GM21723 (cell line): ENCODE data around the gene ZNF474.
"Not testable (repeated sequence)": the region's sequence is repeated elsewhere in the genome, so short reads cannot be mapped to it uniquely, and the experiment has no call there.

Source experiments
- ATAC-seq: cut with Tn5 transposase; IDR thresholded peaks from one replicate; pipeline ENCODE4 v1.9.1; 2021; ENCODE audit warnings: mild to moderate bottlenecking, moderate library complexity; ENCODE audit not compliant: unreplicated experiment

The ZNF474 gene

DNA sequence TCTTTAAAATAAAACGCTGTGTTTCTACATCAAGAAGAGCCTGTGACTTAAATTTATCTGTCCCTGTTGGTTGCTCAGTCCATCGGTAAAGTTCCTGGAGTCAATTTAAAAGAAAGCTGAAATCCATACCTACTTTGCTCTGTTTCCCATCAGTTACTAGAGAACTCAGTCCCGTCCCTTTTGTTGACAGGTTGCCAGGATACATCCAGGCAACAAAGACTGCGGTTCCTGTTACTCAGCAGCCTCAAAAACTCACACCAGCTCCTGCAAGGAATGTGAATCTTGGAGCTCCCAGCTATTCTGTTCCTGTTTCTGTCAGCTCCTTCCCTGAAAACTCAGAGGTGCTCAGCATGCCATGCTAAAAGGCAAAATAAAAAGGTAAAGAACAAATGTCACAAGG is at the start of gene ZNF474:
TSS of gene ZNF474 (plus strand) at position 241 of the 400 bp plus-strand sequence. CDS start 22,445 bp downstream, outside the sequence.
- ATAC-seq: no peak

DNA sequence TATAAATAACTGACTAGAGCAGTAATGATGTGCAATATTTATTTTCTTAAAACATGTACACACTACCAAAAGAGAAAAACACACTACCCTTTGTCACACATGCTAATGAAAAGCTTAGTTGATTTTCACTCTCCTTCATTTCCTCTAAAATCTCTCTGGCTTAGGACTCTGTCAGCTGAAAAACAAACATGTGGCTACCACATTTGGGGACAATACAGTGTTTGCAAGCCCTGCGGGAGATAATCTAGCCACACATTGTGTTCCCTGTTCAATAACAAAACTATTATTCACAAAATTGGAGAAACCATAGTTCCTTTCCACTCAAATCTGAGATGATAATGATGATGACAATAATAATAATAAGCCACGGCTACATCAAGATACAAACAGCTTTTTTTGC is 47.8 kb upstream of the ZNF474 start:
- no peak for ATAC-seq

DNA sequence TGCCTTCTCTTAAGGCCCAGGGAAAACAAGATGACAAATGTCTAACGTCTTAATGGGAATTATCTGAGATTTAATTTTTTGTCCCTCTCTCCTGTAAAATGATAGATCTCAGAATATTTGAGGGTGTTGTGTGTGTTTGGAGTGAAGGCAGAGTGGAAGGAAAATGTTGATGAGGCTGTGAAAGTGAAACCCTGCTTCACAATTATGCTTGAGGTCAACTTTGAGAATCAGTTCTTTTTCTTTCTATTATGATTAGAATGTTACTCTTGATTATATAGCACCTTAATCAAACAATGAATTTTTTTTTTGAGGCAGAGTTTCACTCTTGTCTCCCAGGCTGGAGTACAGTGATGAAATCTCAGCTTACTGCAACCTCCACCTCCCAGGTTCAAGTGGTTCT is 45.8 kb upstream of the ZNF474 start:
- ATAC-seq: no peak

DNA sequence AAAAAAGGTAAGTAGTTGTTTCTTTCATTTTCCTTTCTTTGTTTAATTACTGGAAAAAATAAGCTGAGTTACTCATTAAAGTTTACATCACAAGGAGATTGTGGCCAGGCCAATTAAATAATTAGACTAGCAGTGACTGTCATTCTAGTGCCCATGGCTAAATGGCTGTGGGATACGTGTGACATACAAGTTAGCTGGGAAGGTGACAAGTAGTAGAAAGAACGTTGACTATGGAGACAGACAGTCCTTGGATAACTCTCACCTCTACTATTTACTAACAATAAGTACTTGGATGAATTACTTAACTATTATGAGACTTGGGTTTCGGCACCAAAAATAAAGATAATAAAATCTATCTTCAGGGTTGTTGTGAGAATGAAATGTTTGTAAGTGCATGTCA is 44.3 kb upstream of the ZNF474 start:
- no peak for ATAC-seq

DNA sequence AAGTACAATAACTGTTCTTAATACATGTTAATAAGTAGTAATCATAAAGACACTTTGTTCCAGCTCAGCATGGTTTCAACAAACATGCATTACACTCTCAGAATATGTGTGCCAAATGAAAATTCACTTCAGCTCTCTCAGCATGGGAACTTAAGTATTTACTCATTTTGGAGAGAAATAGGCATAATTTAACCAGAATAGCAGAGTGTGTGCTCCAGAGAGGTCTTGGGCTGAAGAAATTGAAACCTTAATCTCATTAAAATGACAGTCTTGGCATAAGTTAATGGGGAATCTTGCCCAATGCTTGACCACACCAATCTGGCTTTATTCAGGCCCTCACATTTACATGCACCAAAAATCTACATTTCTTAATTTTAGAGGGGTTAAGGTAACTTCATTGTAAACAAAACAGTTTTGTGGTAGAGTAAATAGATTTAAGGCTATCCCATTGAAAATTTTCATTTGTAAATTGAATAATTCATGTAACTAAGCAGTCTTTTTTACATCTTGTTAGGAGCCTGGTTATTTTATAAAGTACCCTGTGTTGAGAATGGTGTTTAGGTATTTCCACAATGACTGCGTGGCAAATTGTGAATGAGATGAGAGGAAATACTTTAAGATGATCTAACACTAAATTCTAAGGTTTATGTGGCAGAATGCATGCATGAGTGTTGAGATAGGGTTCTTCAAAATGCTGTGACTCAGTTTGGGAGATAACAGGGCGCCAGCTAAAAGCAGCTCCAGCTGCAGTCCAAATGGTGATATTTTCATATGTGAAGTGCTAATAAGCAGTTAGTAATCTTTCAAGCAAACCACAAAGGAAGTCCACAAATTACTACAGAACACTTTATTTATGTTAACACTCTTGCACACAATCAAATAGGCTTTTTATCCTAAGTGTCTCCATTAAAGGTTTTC is 40.0 kb upstream of the ZNF474 start:
- no peak for ATAC-seq

DNA sequence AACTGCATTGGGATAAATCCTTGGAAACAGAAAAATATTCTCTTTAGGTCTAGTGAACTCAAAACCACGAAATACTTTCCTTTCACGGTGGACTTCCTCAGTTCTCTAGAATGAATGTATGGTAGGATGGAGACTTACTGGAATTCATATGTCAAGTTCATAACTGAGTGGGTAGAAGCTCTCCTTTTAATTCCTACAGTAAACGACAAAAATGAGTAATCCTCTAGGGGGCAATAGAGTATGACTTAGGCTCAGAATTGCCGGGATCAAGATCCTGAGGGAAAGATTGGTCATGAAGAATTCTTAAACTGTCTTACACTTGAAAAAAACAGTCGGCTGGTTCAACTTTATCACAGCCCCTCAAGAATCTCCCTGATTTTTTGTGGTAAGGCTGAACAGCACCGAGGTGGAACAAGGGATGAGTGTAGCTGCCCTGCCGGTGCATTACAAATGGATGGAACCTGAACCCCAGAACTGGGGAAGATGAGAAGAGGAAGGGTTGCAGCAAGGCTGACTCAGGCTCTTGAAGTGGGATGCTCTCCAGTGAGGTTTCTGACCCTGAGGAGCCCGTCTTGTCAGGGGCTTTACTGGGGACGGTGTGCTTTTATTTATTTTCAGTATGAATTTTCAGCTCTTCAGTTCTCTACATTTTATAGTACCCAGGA is 37.3 kb upstream of the ZNF474 start:
- no peak for ATAC-seq

DNA sequence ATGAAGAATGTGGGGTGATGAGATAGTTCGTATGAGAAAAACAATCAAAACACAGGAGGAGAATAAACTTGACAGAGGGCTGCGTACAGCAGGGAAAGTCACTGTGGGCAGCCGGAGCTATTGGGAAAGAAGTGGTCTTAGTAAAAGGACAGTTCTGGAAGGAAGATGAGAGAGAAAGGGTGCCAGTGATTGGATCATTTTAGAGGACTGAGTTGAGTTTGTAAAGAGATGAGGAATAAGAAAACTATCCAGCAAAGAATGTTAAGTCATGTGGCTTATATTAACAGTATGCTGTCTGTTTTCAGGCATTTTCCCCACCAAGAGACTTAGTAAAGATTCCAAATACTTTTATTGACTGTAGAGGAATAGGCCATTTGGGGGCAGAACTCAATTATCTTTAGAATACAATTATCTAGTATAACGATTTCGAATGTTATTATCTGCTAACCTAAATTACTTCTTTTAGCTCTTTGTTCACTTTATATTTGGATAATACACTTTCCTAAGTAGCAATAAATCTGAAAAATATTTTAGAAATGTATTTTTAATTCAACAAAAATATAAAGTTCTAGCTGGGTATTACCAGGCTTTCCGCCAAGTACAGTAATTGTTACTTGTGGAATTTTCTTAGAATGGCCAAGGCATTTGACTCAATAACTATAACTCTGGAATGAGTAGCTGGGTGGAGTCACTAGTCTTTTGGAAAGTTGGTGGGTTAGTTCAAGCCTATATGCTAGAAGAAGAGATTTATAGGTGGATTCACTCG is 35.7 kb upstream of the ZNF474 start:
- ATAC-seq: no peak

DNA sequence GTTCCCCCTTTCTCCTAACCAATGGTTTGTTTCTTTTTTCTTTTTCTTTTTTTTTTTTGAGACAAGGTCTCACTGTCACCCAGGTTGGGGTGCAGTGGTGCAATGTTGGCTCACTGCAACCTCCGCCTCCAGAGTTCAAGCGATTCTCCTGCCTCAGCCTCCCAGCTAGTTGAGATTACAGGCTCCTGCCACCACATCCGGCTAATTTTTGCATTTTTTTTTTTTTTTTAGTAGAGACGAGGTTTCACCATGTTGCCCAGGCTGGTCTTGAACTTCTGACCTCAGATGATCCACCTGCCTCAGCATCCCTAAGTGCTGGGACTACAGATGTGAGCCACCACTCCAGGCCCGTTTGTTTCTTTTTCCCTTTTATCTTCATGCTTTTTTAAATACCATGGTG is 35.1 kb upstream of the ZNF474 start:
- not testable (repeated sequence) for ATAC-seq

DNA sequence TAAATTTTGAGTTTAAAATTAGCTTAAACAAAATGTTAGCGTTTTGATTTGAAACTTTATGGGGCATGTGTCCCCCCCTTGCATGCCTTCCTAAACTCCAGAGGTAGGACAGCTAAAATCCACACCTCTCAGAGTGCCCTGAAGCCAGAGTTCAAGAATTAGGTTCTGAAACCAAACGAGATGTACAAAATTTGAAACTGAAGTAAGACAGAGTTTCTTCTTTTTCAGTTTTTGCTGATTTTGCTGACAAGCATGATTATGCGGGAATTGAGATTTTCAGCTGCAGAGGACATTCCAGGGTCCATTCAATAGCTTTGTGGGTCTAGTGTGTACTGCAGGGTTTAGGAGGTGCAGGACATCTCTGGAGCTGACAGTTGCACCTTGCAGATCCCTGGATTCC is 34.2 kb upstream of the ZNF474 start:
- no peak for ATAC-seq

DNA sequence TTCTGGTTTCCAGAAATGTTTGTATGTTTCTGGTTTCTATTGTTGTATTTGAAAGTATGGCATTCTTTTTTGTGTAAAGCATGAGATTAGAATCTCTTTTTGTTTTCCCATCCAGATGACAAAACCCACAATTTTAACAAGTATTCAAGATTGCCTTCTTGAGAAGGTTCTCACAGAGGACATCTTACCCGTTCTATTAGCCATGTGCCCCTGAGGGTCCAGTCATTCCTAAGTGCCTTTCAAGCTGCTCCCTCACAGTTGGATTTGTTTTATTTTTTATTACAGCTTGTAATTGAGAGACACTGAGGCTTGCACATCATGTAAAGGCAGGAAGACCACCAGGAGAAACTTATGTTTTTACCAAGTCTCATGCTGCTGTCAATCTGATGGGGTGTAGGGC is 32.0 kb upstream of the ZNF474 start:
- no peak for ATAC-seq

DNA sequence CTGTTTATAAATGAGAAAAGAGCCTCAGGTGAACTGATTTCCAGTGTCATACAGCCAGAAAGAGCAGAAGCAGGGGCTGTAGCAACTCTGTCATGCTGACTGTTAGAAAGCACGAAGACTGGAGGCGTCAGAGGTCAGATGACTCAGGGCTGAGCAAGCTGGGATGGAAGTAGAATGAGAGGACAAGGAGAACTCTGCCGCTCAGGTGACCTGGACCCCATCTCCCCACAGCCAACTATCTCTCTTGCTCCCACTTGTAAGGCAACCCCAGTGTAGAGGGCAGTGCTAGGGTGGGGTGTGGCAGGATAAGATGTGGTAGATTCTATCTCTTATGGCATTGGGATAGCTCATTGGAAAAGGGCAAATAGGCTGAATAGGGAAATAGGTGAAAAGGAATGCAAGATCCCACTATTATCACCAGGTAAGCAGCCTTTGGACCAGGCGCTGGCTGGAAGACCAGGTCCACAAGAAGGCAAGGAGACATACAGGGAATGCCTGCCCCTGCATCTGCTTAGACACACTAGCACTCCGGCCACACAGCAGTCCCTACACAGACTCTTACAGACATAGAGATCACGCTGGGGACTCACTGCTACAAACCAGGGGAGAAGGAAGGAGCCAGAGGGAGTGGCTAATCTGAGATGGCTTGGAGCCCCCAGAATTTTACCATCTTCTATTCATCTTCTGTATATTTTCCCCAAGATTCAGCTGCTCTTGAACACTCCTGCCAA is 30.1 kb upstream of the ZNF474 start:
- no peak for ATAC-seq

DNA sequence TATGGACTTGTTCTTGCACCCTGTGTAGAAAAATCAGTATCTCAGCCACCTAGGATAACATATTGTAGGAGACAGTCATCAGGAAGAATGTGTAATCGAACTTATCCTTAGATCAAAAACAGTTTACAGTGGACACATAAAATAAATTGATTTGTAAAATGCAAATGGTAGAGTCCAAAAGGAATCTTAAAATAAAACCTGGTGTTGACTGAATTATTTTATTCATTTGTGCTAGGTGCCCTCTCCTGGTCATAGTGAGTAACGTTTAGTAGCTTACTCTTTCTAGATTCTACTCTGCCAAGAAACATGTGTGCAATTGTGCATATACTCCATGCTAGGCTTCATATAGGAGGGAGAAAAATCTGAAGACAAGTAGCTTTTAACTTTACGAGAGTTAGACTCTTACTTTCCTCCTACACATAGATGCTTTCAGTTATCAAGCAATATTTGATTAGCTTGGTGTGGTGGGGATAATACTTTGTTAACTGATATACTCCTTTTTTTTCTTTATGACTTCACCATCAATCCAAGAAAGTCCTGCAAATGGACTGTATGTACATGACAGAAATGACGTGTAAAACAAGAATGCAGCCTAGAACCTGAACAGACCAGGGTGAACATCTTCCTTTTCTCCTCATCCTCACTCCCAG is 27.6 kb upstream of the ZNF474 start:
- ATAC-seq: peak; percentile 68

DNA sequence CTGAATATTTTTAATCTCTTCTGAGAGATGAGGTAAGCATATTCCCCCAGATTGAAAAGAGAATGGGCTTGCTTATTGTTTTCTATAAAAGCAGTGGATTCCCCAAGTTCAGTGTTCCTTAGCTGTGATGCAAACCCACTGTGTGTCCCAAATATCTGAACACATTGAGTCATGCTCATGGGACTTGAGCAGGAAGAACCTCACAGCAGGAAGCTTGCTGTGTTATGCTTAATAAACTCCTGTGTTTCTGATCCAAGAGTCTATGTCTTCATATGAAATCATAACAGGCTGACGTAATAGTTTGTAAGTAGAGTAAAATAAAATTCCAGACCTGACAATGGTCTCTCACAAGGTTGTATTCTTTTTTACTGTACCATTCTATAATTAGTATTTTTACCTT is 26.5 kb upstream of the ZNF474 start:
- ATAC-seq: no peak

DNA sequence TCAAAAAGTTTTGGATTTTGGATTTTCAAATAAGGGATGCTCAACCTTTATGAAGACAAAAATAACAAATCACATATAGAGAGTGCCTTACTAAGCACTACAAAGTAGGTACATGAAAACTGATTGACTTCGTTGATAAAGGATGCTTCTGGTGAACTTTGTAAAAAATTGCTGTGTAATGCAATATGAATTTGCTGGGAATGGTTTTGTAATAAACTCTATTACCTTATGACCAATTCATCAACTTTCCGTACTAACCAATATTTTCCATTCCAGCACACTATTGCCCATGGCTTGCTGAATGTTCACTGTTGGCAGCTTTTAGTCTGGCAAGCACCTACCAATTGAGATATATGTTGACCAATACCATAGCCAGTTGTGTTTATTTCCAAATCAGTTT is 23.4 kb upstream of the ZNF474 start:
- ATAC-seq: no peak

DNA sequence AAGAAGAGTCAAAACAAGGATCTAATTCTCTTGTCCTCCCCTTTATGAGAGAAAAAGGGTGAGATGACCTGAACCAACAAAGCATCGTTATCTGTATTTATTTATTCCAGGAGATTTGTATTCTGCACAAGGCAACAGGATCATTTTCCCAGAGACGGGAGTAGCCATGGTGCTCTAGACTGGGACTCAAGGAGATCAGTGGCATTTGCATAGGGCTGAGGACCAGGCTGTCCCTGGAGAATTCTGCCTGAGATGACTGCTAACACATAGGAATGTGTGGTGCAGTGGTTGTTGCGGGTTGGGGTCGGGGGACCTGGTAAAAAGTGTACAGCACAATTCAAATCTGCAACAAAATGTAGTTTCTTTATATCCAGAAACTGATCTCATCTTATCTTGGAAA is 22.3 kb upstream of the ZNF474 start:
- no peak for ATAC-seq

DNA sequence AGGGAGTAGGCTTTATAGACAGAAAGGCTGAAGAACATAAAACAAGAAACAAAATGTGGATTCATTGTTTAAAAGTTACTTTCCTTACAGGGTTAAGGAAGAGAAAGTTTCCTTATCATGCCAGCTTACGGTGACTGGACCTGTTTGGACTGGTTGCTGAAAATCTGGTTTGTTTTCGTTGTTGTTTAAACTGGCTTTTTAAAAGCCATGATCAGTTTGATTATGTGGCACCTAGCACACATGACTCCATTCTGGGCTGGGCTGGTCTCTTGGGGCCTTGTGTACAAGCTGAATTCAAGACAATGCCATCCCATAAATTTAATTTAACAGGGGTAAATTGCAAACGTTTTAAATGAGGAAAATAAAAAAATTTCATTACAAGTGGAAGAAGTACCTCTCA is 18.4 kb upstream of the ZNF474 start:
- no peak for ATAC-seq

DNA sequence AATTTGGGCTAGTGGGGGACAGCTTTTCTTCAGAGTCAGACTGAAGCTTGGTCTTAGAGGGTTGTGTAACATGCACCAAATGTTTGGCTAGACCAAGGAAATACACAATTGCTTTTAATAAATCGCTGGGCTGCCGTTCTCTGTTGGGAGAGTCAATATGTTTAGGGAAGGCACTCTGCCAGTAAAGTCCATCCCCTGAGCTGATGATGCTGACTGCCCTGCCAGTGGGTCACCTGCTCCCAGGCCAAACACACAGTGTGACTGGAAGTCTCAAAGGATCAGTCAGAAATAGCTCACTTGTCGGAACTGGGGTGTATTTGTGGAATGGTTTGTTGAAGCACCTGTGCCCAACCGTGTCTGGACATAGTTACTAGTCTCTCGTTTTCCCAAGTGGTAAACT is 17.9 kb upstream of the ZNF474 start:
- no peak for ATAC-seq

DNA sequence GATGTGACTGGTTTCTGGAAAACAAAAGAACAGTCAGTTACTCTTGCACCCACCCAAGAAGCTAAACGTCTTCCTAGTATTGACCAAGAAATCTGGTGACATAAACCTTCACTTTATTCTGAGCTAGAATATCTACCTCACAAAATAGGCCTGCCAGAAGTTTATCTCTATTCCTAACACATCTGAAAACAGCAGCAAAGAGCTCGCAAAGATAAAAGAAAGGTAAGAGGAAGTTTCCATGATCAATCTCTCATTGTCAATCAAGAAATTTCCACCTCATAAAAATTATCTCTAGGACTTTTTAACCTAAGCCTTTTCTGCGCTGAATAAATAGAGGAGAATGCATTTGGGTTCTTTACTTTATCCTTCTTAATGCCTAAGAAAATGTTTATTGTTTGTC is 17.3 kb upstream of the ZNF474 start:
- ATAC-seq: no peak

DNA sequence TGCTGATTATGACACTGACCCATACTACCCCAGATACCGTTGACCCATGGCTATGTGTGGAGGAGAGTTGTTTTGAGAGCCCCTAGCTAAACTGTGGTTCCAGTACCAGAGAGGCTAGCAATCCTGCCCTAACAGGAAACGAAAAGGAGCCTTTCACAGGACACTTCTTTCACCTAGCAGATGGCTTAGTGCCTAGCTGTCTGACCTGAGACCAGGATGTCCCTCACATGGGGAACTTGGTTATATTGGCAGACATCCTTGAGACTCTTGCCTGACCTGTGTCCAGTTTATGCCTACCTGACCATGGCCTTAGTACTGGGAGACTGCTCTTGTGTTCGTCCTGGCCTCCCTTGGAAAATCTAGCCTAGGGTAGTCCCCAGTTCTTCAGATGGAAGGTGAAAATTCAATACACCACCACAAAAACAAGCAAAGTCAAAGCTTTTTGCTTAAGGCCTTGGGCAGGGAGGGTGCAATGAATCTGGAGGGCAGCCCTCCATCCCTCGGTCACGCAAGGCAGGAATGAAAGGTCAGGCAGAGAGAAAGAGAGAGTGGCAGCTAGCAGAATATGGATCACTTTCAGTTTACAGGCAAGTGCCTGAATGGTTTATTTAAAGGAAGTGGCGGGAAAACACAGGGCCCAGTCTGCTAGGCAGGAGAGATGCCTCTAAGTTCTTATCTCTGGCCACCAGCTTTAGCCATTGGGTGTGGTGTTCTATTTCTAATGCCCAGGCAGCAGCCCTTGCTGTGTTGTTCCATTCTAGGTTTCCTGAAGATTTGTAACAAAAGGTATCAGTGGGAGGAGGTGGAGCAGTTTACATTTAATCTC is 16.4 kb upstream of the ZNF474 start:
- peak; percentile 53 for ATAC-seq

DNA sequence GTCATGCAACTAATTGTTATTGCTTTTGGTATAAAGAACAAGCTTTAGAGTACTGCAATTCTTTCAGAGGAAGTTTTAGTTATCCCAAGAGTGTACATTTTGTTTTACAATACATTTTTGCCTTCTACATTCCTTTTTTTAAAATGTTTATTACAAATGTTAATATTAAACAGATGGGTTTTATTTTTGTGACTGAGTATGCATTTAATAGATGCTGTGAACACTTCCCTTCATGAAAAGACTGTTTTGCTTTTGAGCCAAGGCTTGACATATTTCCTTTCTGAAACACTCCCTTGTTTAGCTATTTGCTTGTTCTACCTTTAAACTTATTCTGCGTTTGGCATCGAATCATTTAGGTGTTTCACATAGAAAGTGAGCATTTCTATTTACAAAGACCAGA is 14.8 kb upstream of the ZNF474 start:
- no peak for ATAC-seq
